GM12873 (cell line): Measurements from ENCODE around the gene PLCL1.

Experiments used
- TF ChIP-seq, protein P1 (sequence below): IDR thresholded peaks from 2 replicates; pipeline ENCODE4 v1.5.1; 2012; ENCODE audit warnings: low read depth, mild to moderate bottlenecking, moderate library complexity, low read length, control low read depth; ENCODE audit not compliant: insufficient read depth; ENCODE audit errors: missing control alignments

Gene PLCL1

GRCh38 chr2:197869501-197870111 is 65.2 kb downstream of the PLCL1 start:
- TF ChIP-seq, protein P1, sequence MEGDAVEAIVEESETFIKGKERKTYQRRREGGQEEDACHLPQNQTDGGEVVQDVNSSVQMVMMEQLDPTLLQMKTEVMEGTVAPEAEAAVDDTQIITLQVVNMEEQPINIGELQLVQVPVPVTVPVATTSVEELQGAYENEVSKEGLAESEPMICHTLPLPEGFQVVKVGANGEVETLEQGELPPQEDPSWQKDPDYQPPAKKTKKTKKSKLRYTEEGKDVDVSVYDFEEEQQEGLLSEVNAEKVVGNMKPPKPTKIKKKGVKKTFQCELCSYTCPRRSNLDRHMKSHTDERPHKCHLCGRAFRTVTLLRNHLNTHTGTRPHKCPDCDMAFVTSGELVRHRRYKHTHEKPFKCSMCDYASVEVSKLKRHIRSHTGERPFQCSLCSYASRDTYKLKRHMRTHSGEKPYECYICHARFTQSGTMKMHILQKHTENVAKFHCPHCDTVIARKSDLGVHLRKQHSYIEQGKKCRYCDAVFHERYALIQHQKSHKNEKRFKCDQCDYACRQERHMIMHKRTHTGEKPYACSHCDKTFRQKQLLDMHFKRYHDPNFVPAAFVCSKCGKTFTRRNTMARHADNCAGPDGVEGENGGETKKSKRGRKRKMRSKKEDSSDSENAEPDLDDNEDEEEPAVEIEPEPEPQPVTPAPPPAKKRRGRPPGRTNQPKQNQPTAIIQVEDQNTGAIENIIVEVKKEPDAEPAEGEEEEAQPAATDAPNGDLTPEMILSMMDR = no peak

DNA sequence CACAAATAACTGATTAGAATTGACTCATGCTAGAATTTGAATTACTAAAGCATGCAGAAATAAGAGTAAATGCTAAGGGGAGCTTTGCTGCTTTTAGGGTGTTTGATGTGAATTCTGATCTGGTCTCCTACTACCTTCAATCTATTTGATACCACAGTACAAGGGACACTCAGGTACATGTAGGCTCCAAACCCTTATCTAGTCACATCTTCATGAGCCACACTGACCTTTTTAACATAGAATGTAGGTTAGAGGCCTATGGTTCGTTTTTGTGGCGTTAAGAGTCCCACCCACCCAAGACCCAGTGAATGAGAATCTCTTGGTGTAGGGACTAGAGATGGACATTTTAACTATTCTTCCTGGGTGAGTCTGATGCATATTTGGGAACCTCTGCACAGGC is 65.7 kb downstream of the PLCL1 start:
- TF ChIP-seq, protein P1 = no peak

- TF ChIP-seq, protein P1 = no peak
These were observed 67.5 kb downstream of the PLCL1 start for GRCh38 chr2:197871780-197872456.

- TF ChIP-seq, protein P1 = no peak
These were observed 68.9 kb downstream of the PLCL1 start for GRCh38 chr2:197873293-197873701.

GRCh38 chr2:197875763-197876162 is 71.4 kb downstream of the PLCL1 start:
- TF ChIP-seq, protein P1 = no peak

GRCh38 chr2:197876524-197876923 is 72.1 kb downstream of the PLCL1 start:
- TF ChIP-seq, protein P1 = no peak

DNA sequence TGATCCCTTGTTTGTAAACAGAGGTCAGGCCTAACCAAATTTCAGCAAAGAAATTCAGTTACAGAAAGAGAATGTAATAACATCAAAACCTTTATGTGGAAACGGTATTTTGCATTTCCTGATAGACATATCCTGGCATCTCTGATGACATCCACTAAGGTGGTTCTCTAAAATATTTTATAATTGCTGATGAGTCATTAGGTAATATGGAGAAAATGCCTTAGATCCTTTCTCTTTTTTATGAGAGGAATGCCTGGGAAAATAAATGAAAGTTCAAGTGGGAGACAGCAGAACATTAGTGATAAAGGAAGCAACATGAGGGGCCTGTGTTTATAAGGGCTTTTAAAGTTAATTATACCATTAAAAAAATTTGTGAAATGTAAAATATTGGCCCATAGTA is 72.6 kb downstream of the PLCL1 start:
- TF ChIP-seq, protein P1 = no peak
